GM19372 (cell line): ENCODE data around the gene PSMB8.
"Not testable (repeated sequence)": the region's sequence is repeated elsewhere in the genome, so short reads cannot be mapped to it uniquely, and the experiment has no call there.

ENCODE experiments used
- ATAC-seq: cut with Tn5 transposase; IDR thresholded peaks from one replicate; pipeline ENCODE4 v1.9.1; 2021; ENCODE audit warnings: mild to moderate bottlenecking, low read depth, moderate library complexity; ENCODE audit not compliant: unreplicated experiment

PSMB8 gene

GRCh38 chr6:32843979-32844838 lies at the start of gene PSMB8:
Gene PSMB8, minus strand, starts transcription at chr6:32844047. Its CDS starts 51 bp downstream, at chr6:32843996.
- peak; percentile 76 for ATAC-seq

DNA sequence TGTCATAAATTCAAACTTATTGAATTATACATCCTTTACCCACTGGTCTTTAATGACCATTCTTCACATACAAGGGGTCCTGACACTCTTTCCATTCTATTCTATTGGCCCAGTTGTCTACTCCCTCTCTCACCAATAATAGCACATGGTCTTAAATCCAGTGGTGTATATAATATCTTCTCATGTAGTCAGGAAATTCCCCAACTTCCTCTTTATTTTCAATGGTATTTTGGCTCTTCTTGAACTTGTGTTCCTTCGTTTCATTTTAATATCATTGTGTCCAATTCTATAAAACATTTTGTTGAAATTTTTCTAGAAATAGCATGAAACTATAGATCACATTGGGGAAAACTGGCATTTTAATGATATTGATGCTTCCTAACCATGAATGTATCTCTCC lies 47.0 kb upstream of the PSMB8 start:
- ATAC-seq = no peak

- no peak for ATAC-seq
Observed at GRCh38 chr6:32889533-32889932, 45.7 kb upstream of the PSMB8 start.

- no peak for ATAC-seq
Observed at GRCh38 chr6:32888576-32888975, 44.7 kb upstream of the PSMB8 start.

DNA sequence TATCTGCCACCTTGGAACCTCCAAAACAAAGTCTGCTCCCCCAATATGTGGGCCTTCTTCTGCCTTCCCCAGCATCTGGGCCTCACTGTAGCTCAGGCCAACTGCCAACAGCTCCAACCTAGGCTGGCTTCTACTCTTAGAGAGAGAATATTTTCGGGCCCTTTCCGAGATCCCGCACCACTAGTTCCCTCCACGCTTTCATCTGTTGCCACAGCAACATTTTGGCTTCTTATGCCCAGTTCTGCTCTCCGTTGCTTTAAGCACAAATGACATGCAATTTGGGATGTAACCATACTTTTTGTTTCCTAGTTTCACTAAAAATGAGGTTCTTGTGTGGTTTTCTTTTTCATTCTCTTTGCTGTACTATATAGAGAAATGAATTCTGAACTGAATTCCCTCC lies 43.8 kb upstream of the PSMB8 start:
- no peak for ATAC-seq

DNA sequence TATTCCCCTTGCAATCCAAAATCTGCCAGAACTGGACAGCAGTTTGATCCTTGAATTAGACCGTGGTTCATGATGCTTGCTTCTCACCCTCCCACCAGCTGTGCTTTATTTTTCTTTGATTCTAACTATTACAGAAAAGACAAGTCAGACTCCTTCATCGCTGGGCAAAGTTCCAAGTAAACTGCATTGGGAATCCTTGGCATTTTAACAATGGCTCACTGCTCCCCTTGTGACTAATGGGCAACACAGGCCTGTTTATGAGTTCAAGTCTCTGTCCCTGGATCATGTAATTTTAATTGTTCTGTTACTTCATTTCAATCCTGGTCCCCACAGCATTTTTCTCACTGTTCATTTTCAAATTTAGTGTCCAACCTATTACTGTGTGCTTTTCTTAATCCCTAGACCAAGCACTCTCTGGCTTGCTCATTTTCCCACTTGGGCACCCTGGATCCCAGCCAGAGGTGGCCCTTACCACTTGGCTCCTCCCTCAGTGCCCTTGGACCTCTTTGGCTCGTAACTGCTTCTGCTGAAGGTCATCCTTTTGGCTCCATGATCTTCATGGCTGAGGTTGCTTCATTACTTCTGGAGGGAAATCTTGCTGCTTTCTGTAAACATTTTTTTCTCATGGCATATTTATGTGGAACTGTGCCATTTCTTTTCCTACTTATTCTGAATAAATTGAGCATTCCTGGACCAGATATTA lies 43.0 kb upstream of the PSMB8 start:
- ATAC-seq = no peak

GRCh38 chr6:32885698-32886286 lies 41.9 kb upstream of the PSMB8 start:
- no peak for ATAC-seq

- no peak for ATAC-seq
Observed at GRCh38 chr6:32883789-32884188, 39.9 kb upstream of the PSMB8 start.

DNA sequence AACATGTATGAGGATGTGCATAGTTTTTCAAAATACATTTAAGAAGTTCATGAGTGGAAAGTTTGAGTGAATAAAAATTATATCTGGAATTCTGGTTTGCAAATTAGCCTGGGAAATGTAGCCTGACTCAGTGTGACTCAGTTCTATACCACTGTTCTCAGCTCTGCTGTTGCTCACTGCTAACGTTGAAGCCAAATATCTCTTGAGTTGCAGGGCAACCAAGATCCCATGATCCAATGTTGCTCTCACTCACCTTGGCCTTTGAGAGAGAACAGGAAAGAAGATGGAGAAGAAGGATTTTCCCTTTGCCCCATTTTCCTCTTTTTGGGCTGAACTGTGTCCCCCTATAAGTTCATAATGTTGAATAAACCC lies 39.0 kb upstream of the PSMB8 start:
- ATAC-seq = no peak

DNA sequence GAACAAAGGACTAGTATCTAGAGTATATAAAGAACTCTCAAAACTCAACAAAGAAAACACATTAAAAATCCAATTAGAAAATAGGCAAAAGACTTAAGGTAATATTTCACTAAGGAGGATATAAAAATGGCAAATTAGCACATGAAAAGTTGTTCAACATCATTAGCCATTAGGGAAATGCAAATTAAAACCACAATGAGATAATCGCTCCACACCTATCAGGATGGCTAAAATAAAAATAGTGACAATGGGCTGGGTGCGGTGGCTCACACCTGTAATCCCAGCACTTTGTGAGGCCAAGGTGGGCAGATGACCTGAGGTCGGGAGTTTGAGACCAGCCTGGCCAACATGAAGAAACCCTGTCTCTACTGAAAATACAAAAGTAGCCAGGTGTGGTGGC lies 37.1 kb upstream of the PSMB8 start:
- not testable (repeated sequence) for ATAC-seq

DNA sequence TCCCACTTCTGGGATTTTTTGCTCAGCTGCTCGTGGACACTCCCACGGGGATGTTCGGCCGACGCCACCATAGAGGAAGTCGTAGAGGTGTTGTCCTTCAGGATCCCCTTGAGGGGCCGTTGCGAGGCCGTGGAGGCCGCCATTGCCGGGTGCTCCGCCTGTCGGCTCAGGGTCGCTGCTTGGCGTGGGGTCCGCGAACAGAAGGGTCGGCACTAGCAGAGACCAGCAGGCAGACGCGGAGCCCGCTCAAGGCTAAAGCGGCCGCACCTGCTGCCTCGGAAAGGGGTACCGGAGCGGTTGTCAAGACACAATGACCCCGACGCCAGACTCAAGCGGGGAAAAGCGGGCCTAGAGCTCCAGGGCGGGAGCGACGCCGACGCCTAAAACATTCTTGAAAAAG lies 35.8 kb upstream of the PSMB8 start:
- no peak for ATAC-seq

GRCh38 chr6:32876603-32877002 lies 32.8 kb upstream of the PSMB8 start:
- ATAC-seq = no peak

DNA sequence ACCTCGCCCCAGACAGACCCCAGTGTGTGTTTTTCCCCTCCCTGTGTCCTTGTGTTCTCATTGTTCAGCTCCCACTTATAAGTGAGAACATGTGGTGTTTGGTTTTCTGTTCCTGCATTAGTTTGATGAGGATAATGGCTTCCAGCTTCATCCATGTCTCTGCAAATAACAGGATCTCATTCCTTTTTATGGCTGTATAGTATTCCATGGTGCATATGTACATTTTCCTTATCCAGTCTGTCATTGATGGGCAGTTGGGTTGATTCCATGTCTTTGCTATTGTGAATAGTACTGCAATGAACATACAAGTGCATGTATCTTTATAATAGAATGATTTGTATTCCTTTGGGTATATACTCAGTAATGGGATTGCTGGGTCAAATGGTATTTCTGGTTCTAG lies 30.1 kb upstream of the PSMB8 start:
- ATAC-seq = not testable (repeated sequence)

DNA sequence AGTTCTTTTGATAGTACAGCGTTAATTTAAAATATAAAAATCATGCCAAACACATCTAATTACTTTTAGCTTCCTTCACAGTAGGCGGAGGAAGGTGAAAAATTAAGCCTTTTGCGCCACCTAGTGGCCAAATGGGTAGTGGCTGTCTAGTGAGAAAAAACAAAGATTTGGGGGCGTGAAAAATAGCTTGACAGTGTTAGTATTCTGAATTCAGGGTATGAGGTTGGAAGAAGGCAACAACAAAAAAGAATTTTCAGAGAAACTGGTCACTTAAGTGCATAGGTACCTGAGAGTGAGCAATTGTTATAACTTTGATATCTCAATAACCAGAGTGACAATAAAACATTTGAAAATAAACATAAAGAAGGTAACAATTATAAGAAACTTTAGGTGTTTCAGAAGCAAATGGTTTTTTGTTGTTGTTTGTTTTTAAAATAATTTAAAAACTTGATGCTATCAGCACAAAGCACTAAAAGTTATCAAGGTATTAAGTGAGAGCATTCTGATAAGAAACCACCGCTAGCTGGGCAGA lies 24.5 kb upstream of the PSMB8 start:
- ATAC-seq = no peak

DNA sequence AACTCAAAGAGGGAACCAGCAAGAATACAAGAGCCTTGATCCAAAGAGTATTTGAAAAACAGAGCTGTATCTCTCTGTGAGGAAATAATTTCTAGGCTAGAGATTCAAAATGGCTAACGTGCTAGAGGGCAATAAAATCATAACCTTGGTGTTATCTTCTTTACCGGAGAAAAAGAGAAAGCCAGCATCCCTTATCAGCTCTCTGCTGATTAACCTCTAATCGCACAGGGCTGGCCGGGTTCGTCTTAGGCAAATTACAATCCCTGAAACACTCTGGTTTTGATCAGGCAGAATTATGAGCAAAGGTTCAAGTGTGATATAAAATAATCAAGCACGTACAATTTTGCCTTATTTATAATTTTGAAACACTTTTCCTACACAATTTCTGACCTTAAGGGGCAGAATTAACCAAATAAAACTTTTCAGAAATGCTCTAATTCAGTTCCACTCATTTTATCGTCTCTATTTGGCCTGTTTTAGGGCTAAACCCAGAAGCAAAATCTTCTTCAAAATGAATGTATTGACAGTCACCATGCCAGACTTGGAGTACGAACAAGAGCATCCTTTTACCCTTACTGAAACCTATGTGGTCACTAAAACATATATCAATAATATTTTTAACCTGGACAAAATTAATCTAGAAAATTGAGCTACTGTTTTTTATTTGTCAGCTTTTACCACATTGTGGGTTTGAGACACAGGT lies 23.9 kb upstream of the PSMB8 start:
- ATAC-seq = no peak

DNA sequence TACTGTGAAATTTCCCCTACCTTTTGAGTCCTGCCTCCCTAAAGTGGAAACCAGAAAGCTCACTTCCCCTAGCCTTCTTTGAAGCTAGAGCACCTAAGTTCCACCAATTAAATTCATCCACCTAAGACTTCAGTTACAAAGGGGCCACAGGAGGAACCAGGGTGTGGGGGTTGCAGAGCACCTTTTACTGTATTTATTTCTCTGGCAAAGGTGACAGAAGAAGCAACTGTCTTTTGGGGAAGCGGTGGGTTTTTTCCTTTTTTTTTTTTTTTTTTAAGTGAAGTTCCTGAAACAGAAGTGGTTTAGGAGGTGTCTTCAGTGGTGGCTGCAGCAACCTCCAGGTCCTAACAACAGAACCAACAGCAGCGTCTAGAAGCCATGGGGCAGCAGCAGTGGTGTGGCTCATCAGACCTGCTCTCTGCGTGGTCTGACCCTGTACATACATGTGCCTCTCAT lies 23.2 kb upstream of the PSMB8 start:
- no peak for ATAC-seq

DNA sequence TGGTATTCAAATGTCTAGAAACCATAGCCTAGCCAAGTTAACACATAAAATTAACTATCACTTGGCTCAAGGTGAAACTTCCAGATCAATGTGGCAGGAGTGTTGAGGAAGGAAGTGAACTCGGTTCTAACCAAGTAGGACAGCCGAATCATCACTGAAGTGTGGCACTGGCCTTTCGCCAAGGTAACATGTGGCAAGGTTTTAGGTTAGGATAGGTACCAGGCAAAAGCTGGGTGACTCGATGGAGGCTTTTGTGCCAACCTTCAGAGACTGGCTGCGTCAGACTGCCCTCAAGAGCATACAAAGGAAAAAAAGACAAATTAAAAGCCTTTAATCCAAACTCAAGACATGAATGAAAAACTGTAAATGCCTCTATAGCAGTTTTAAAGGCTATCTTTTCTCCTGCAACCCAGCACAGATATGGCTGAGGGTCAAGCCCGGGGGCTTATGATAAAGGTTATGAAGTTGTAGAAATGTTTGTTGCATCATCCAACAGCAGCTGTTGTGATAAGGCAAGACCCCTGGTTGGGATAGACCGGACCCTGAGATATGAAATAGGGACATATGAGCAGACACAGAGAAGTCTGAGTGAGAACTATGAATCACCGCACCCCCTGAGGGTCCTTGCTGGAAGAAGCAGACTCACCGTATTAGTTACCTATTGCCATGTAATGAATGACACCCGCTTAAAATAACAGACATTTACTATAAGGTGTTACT lies 22.0 kb upstream of the PSMB8 start:
- no peak for ATAC-seq

DNA sequence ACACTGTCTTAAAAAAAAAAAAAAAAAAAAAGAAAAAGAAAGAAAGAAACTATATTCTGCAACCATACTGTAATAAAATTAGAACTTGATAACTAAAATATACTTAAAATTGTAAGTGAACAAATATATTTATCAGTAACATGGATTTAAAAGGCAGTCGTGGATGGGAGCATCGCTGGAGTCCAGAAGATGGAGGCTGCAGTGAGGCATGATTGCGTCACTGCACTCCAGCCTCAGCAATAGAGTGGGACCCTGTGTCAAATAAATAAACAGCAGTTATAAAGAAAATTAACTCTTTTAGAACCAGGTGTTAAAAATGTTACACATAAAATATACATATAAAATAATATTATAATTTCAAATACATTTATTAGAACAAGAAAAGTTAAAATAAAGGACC lies 18.9 kb upstream of the PSMB8 start:
- no peak for ATAC-seq

GRCh38 chr6:32860674-32861073 lies 16.8 kb upstream of the PSMB8 start:
- ATAC-seq = no peak

- no peak for ATAC-seq
Observed at GRCh38 chr6:32858194-32858593, 14.3 kb upstream of the PSMB8 start.
